ENCODE data around the gene LDB3.
"Not testable (repeated sequence)": the region's sequence is repeated elsewhere in the genome, so short reads cannot be mapped to it uniquely, and the experiment has no call there.

The LDB3 gene

GRCh38 chr10:86734207-86734988 is 66.1 kb downstream of the LDB3 start:
- DNase-seq, result no peak

- DNase-seq, result not testable (repeated sequence)
Measured at GRCh38 chr10:86735278-86735677, 67.0 kb downstream of the LDB3 start.

- DNase-seq, result no peak
Measured at GRCh38 chr10:86742230-86742629, 73.9 kb downstream of the LDB3 start.

GRCh38 chr10:86744067-86744725 is 75.9 kb downstream of the LDB3 start:
- no peak for DNase-seq

GRCh38 chr10:86747796-86748581 is 79.7 kb downstream of the LDB3 start:
- no peak for DNase-seq

GRCh38 chr10:86749854-86750253 is 81.5 kb downstream of the LDB3 start:
- DNase-seq, result no peak

- DNase-seq, result no peak
Measured at GRCh38 chr10:86751477-86751876, 83.2 kb downstream of the LDB3 start.

GRCh38 chr10:86752311-86752710 is 84.0 kb downstream of the LDB3 start:
- DNase-seq, result no peak

- no peak for DNase-seq
Measured at GRCh38 chr10:86753051-86753450, 84.7 kb downstream of the LDB3 start.

GRCh38 chr10:86753638-86754434 is 85.5 kb downstream of the LDB3 start:
- DNase-seq, result no peak

- no peak for DNase-seq
Measured at GRCh38 chr10:86755454-86755739, 87.1 kb downstream of the LDB3 start.

GRCh38 chr10:86755740-86756510 is 87.6 kb downstream of the LDB3 start:
- peak; percentile 87 to 88 for DNase-seq

GRCh38 chr10:86756511-86757112 is 88.3 kb downstream of the LDB3 start, which contains the start of gene BMPR1A:
BMPR1A (plus strand) TSS chr10:86756619; CDS start chr10:86876019, 119,400 bp downstream.
- no peak for DNase-seq

- peak; percentile 3 to 5 for DNase-seq
Measured at GRCh38 chr10:86757113-86757972, 89.0 kb downstream of the LDB3 start.

- no peak for DNase-seq
Measured at GRCh38 chr10:86758189-86759072, 90.1 kb downstream of the LDB3 start.

GRCh38 chr10:86759073-86759672 is 90.9 kb downstream of the LDB3 start:
- DNase-seq, result no peak

- no peak for DNase-seq
Measured at GRCh38 chr10:86763404-86763803, 95.1 kb downstream of the LDB3 start.

GRCh38 chr10:86765548-86765947 is 97.2 kb downstream of the LDB3 start:
- DNase-seq, result no peak

- no peak for DNase-seq
Measured at GRCh38 chr10:86768412-86769062, 100.2 kb downstream of the LDB3 start.

Measured in activated CD4-positive, alpha-beta T cell treated with anti-CD3 and anti-CD28 coated beads for 4 hours (primary cell).